Stimulated activated CD4-positive, alpha-beta T cell treated with anti-CD3 and anti-CD28 coated beads, Interleukin-2, amount 100 ng/mL, for 48 hours (primary cell): ENCODE measurements around the gene HPSE2.

ENCODE experiments used
- DNase-seq, 2 donors: peaks; one replicate each; pipeline ENCODE4 v3.0.0-alpha.2; 2020

The HPSE2 gene

DNA sequence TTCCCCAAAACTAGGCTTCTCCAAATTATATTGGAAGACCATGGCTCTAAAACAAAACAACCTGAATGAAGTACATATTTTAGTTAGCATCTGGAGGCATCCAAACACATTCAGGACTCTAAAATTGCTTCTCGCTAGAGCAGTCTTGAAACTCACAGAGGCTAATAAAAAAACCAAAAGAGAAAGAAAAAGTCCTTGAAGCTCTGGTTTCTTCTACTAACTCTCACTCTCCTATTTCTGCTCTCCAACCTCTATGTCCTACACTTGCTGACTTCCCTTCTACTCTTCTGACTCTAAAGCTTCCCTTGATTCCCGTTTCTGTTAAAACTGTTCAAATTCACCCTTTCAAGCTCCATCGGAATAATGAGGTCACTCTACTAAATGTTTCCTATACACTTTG is 418.3 kb downstream of the HPSE2 start:
- no peak for DNase-seq

DNA sequence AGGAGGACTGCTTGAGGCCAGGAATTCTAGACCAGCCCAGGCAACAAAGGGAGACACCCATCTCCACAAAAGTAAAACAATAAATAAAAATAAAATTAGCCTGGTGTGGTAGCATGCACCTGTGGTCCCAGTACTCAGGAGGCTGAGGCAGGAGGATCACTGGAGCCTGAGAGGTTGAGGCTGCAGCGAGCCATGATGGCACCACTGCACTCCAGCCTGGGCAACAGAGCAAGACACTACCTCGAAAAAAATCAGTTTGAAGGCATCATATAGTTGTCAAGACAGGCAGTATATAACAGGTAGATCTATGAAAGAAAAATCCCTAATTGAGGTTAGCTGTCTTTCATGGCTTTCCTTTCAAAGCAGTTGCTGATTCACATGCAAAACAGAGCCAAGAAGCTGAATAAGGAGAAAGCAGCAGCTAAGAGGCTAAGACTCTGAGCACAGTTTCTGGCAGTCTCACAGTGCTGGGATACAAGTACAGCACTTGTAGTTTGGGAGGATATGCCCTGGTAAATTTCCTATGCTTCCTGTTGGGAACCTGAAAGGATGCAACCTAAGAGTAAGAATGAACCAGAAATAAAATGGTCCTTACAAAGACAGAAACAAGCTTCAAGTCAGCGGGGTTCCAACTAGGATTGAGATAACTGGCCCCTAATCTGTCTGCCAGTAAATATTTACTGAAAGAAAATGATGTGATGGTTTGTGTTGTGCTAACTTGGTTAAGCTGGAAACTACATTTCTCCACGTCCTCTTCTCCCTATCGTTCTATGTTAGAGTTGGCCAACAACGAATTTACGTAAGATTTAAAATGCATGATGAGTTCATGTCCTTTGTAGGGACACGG is 420.4 kb downstream of the HPSE2 start:
- no peak for DNase-seq

DNA sequence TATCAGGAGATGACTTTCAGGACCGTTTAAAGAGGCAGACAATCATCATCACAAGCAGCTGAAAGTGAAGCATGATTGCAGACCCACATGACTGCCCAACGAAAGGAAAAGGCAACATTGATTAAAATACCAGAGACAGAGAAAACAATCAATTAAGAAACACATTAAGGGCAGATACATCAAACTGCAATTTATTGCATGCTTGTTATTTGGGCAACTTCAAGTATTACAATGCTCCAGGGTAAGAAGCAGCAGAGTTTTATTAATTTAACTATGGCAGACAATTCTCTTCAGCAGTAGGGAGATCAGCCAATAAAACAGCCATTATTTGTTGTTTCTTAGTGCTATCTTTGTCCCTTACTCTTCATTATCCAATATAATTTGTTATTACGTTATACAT is 421.2 kb downstream of the HPSE2 start:
- DNase-seq: no peak

DNA sequence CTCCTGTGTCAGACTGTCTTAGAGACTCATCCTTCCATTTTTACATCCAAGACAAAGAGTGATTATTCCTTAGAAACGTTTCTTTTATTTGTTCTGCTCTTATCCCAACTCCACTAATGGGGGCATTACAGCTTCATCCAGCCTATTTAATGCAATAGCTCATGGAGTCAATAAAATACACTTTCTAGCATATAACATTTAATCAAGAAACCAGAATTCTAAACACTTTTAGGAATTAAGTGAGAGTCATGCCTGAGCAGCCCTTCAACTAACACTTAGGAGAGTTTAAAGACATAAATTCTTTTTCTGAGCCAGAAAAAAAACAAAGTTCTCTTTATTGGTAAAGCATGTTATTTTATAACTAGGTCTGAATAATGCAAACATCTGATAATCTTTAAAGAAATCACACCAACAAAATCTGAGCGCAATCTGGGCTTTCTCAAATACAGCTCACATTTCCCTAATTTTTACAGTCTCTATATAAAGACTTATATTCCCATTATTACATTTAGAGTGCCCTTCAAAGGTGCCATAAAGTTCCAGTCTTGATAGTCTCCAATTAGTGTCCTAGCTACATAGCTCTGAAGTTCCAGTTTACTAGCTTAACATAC is 427.3 kb downstream of the HPSE2 start:
- DNase-seq: no peak

DNA sequence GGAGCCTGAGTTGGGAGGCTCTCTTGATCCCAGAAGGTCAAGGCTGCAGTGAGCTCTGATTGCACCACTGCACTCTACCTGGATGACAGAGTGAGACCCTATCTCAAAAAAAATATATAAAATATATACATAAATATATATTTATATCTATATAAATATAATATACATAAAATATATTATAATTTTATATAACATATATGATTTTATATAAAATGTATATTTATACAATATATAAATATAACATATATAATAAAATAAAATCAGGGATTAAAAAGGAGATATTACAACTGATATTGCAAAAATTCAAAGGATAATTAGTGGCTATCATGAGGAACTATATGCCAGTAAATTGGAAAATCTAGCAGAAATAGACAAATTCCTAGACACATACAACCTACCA is 435.4 kb downstream of the HPSE2 start:
- no peak for DNase-seq

DNA sequence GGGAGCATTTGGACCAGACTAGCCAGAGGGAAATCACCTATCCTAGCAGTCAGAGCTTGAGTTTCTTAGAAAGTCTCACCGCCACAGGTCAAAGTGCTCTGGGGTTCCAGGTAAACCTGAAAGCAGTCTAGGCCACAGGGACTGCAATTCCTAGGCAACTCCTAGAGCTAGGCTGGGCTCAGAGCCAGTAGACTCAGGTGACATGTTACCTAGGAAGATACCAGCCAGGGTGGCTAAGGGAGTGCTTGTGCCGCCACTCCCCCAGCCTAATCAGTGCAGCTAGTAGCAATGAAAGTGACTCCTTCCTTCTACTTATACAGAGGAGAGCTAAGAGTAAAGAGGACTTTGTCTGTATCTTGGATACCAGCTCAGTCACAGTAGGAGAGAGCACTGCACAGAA is 440.2 kb downstream of the HPSE2 start:
- DNase-seq: no peak

DNA sequence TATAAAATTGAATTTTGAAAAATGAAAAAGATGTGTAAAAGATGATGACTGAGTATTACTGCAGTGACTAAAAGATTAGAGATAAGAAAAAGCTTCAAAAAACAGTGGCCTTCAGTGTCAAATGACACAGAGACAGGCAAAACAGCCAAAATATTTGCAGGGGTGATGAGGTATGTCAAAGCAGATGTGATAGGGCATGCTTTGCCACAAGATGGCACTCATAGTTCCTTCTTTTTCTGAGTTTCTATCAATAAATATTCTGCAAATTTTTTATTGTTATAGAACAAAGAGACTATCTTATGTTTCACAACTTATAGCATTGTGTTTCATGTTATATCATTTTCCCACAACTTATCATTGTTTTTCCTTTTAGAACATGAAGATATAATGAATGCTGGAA is 444.8 kb downstream of the HPSE2 start:
- DNase-seq: no peak

DNA sequence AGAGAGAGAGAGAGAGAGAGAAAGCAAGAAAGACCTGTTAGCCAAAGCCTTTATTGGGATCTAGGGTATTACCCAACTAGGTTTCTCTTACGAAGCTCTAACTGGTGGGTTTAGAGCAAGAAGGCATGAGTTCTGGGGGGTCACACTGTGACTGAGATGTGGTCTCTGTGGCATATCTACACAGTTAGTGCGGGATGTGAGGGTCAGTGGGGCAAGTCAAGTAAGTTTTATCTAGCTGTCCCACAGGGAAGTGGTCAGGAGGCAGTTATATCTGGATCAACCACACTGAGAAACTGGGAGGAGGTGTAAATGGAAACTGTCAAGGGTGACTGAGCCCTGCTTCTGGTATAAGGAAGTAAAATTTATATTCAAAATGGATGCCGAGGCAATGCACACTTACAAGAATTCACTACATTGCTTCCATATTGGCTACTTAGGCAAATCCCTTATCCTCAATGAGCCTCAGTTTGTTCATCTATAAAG is 457.3 kb downstream of the HPSE2 start:
- DNase-seq: no peak

DNA sequence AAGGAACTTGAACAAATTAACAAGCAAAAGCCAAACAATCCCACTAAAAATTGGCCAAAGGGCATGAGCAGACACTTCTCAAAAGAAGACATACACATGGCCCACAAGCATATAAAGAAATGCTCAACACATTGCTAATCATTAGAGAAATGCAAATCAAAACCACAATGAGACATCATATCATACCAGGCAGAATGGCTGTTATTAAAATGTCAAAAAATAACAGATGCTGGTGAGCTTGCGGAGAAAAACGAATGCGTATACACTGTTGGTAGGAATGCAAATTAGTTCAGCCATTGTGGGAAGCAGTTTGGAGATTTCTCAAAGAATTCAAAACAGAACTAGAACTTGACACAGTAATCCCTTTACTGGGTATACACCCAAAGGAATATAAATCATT is 477.2 kb downstream of the HPSE2 start:
- DNase-seq: no peak

DNA sequence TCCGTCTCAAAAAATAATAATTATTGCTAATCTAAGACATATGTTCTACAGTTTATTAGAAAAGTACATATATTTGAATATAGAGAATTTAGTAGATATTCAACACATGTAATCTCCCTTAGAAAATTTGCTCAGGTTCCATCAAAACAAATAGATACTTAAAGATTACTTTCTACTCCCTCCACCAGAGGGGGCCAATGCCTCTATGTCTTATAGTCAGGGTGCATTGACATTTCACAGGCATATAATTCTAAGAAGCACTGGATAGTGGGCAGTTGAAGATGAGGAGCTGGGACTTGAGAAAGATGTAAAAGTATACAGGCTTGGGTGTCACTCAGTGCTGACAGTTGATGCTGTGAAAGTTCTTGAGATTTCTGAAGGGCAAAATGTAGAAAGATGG is 487.4 kb downstream of the HPSE2 start:
- DNase-seq: no peak

DNA sequence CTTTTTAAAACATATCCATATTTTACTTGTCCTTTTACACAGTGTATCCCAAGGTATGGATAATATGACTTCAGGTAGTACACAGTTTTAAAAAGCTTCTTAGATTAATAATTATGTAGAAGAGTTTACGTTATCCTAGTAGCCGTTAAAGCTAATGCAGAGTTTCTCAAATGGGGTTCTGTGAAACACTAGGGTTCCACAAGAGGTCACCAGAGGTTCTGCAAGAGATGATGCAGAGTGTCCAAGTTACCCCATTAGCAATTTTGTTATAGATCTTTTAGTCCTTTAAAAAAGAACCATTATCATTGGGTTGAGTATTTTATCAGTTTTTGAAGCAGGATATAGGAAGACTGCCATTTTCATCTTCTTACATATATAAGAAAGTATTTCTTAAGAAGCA is 490.0 kb downstream of the HPSE2 start:
- DNase-seq: no peak

DNA sequence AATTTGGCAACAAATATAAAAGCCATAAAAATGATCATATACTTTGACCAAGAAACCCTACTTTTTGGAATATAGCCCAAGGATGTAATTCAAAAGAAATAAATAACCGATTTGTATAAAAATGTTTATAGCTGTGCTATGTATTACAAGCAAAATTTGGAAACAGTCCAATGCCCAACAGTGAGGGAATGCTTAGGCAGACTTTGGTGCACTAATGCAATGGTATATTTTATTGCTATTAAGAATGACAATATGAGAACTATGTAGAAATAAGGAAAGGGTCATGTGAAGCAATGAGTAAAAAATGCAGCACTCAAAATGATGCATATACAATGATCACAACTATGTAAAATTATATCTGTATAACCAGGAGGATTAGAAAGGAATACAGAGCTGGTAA is 515.1 kb downstream of the HPSE2 start:
- DNase-seq: no peak

DNA sequence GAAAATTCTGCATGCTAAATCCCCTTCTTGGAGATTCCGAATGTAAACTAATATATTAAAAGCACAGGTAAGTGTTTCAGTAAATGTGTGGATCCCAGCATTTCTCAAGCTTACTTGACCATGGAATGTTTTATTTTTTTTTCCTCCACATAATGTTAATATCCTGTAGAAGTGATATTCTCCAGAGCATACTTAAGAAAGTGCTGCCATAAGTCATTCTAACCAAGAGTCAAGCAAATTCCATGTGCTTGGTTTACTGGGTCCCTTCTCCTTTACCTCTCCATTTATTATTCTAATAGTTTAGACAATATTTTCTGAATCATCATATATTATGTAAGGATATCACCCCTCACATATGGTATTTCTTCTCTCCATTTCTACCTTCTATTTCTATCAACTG is 522.1 kb downstream of the HPSE2 start:
- no peak for DNase-seq

DNA sequence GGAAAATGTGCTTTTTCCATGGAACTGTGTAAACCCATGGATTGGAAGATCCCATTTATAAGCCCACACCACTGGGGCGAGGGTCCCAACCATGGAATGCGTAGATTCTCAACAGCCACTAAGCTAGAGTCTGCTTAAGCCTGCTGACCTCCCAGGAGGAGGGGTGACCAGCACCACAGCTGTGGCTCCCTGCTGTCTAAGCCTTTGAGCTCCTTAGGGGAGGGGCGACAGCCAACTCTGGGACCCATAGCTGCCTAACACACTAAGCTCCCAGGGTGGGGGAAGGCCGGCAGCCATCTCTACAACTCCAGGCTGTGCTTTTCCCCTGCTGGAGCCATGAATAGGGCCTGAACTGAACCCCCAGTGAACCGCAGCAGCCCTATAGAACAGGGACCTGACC is 539.1 kb downstream of the HPSE2 start:
- DNase-seq: no peak

DNA sequence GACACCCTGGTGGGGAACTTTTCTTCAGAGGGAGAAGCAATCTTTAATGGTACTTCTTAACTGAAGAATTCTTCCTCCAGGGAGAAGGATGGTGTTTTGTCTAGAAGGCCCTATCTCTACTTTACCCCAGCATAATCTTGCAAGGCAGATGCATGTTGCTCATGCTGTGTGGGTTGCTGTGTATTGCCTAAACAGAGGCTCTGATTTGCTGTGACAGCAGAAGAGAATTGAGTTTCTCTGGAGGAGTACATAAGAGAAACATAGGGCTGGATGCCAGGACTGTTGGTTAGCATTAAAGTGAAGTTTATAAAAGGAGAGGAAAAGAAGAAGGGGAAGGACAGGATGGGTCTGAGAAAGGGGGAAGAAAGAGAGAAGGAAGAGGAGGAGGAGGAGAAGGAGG is 540.8 kb downstream of the HPSE2 start:
- DNase-seq: no peak

DNA sequence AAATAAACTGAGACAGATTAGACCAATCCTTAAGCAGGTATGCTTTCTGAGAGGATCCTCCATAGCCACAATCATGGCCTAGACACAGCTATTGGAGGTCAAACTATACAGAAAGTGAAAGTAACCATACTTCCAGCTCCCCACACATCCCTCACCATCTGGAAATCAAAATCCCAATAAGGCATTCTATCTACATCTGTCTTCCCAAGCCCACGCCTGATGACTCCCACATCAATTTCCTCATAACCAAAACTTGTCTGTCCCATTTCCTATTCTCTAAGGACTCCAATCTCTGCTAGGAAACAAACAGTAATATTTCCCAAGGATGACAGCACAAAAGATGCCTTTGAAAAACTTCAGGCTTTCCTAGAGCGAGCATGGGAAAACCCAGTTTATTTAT is 541.6 kb downstream of the HPSE2 start:
- DNase-seq: no peak

DNA sequence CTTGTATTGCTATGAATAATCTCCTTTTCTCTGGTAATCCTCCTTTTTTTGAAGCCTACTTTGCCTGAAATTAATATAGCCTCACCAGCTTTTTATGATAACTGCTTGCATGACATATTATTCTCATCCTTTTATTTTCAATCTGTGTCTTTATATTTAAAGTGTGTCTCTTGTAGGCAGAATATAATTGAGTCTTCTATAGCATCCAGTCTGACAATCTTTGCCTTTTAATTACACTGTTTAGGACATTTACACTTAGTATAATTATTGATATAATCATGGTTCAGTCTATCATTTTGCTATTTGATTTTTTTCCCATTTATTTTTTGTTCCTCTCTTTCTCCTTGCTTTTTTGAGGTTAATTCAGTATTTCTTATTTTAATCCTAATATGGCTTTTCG is 548.0 kb downstream of the HPSE2 start:
- no peak for DNase-seq

DNA sequence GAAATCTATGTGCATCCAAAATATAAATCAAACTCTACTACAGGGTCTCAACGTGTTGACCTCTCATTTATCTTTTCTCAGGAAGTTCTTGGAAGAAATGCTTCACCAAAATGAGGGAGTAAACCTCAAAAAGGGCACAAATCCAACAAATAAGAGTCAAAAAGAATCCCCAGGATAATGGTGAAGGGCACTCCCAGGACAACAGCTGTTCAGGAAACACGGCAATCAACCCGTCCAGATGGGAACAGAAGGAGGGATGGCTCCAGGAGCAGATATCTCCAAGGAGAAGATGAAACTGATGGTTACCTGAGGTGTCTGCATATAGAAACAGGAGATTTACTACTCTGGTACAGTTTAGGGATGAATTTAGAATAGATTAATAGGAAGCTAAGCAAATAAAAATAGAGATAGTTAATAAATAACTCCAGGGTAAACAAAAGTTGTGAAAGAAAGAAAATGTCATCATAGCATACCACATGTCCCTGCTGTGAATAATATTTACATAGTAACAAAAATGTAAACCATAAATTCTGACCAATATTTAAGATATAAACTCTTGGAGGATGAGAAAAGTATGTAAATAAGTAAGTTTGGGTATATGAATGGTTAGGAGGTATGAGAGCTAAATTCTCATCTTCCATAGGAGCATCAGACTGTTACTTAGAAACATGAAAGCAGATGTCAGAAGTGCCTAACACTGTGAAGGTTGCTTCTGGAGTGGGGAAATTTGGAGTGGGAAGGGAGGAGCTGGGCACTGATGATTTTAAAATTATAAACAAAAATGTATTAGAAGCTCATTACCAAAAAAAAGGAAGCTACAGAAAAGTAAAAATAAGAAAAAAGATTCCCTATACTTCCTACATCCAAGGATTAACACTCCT is 551.4 kb downstream of the HPSE2 start:
- no peak for DNase-seq

DNA sequence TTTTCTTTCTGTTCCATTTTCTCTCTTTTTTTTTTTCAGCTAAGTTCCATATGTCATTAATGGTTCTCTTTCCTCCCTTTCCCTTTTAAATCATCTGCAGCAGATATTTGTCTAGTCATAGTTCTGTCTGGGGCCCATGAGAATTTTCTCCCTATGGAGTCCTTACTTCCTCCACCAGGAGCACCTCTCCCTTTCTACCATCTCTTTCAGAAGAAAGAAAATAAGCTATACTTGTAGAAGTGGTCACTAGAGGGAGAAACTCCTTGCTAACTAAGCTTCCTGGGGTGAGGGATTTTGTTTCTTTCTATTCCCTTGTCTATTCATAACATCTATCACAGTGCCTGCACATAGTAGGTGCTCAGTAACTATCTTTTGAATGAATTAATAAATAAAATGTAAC is 558.8 kb downstream of the HPSE2 start:
- no peak for DNase-seq

DNA sequence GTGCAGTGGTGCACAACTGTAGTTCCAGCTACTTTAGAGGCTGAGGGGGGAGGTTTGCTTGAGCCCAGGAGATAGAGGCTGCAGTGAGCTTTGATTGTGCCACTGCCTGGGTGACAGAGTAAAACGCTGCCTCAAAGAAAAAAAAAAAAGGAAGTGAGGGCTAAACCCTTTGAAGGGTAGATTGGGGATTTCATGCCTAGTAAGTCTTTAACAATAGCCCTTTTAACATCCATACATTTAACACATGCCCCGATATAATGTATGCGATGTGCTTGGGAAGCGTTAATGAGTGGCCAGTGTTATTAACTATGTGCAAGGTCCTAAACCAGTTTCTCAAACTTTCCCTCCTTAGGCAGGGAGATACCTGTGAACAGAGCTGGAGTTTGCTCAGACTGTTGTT is 559.8 kb downstream of the HPSE2 start:
- no peak for DNase-seq

DNA sequence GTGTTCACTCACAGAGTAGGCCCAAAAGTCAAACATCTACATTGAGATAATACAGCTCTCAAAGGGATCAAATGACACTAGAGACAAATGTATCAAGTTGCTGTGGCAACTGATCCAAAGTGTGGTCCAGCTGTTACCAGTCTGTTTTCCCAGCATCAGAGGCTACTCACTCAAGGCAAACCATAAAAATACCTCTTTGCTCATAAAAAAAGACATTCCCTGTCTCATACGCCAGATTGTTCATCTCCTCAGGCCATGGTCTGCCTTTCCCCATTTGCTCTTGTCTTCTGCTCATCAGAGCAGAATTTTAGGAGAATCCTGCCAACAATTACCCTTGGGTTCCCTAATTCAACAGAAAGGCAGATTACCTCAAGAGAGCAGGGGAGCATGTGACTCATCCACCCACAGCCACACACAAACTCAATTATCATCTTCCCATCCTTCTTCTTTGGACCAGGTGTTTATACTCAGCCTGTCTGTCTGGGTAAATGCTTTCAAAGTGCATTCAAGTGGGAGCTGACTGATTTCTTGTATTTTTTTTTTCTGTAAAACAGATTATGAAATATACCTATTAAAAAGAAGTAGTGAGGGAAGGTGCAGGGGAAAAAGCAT is 562.4 kb downstream of the HPSE2 start:
- no peak for DNase-seq

DNA sequence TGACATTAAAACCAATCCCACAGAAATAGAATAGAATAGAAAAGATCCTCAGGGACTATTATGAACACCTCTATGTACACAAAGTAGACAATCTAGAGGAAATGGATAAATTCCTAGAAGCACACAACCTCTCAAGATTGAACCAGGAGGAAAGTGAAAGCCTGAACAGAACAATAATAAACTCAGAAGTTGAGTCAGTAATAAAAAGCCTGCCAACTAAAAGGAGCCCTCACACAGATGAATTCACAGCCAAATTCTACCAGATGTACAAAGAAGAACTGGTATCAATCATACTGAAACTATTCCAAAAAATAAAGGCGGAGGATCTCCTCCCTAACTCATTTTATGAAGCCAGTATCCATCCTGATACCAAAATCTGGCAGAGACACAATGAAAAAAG is 568.6 kb downstream of the HPSE2 start:
- DNase-seq: no peak

DNA sequence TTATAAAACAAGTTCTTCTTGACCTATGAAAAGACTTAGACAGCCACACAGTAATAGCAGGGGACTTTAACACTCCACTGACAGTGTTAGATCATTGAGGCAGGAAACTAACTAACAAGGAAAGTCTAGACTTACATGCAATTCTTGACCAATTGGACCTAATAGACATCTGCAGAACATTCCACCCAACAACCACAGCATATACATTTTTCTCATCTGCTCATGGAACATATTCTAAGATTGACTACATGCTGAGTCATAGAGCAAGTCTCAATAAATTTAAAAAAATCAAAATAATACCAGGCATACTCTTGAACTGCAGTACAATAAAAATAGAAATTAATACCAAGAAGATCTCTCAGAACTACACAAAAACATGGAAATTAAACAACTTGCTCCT is 569.4 kb downstream of the HPSE2 start:
- DNase-seq: no peak
